CD4-positive, alpha-beta T cell (primary cell): ENCODE measurements around the gene PFN4. TPM values are rescaled to one million over a fixed set of nuclear protein-coding genes. Genes with fewer than 3 reads are reported as not detected.
A peak's percentile ranks its signal among the peaks of the same experiment; 100 is the strongest.

Source experiments
- ATAC-seq: fragments of 200-7000 bp; cut with Tn5 transposase; one replicate; pipeline ENCODE4 v1.10.0; 2022; ENCODE audit warnings: mild to moderate bottlenecking; ENCODE audit not compliant: poor library complexity
- CTCF ChIA-PET: fragments of 350-600 bp; sonication (Branson Sonifier 250); formaldehyde crosslinking; loops from one replicate; lab custom pipeline; 2021; ENCODE audit warnings: antibody characterized with exemption, inconsistent platforms; lab: Charles Lee
- POLR2A ChIA-PET: fragments of 350-600 bp; sonication (Branson Sonifier 250); formaldehyde crosslinking; loops from one replicate; lab custom pipeline; 2021; ENCODE audit warnings: antibody characterized with exemption, inconsistent platforms; lab: Charles Lee
- DNase-seq, 14 experiments: peaks; one replicate each; pipeline ENCODE4 v3.0.0-alpha.2; 2013 to 2020; ENCODE audit warnings: mixed read lengths in 2 of 14
- H3K27ac ChIP-seq, 2 donors: one replicate each; pipeline versions ENCODE4 v1.5.1 to v1.7.0; 2013; ENCODE audit warnings: low read length in 2 of 2, low read depth in 1 of 2, mild to moderate bottlenecking in 1 of 2
- H3K27me3 ChIP-seq, 2 experiments: 1 replicate in 1 of 2; 2 replicates in 1 of 2; pipeline versions ENCODE4 v1.6.1 to v1.7.0; 2013; ENCODE audit warnings: low read length in 2 of 2, control low read depth in 1 of 2, mild to moderate bottlenecking in 1 of 2, moderate library complexity in 1 of 2; ENCODE audit not compliant: insufficient read depth in 2 of 2, control insufficient read depth in 1 of 2
- H3K36me3 ChIP-seq: one replicate; pipeline ENCODE4 v1.6.1; 2013; ENCODE audit warnings: low read length, control low read depth; ENCODE audit not compliant: insufficient read depth
- H3K4me1 ChIP-seq: one replicate; pipeline ENCODE4 v1.6.1; 2013; ENCODE audit warnings: low read length, control low read depth; ENCODE audit not compliant: insufficient read depth
- H3K4me3 ChIP-seq: one replicate; pipeline ENCODE4 v1.5.1; 2013; ENCODE audit warnings: mild to moderate bottlenecking, low read length, moderate library complexity
- H3K9me3 ChIP-seq, 2 experiments: 1 replicate in 1 of 2; 2 replicates in 1 of 2; pipeline versions ENCODE4 v1.6.1 to v1.7.0; 2013; ENCODE audit warnings: low read length in 2 of 2, mild to moderate bottlenecking in 2 of 2, control low read depth in 1 of 2, moderate library complexity in 1 of 2; ENCODE audit not compliant: control insufficient read depth in 1 of 2, insufficient read depth in 1 of 2
- H3K27ac Mint-ChIP-seq: one replicate; pipeline ENCODE4 v1.8.0; 2020; ENCODE audit warnings: mixed read lengths
- H3K27me3 Mint-ChIP-seq: one replicate; pipeline ENCODE4 v1.8.0; 2021; ENCODE audit warnings: mixed read lengths
- H3K36me3 Mint-ChIP-seq: one replicate; pipeline ENCODE4 v1.8.0; 2021; ENCODE audit warnings: low read depth, mixed read lengths
- H3K4me1 Mint-ChIP-seq: one replicate; pipeline ENCODE4 v1.8.0; 2021; ENCODE audit warnings: low read depth, mixed read lengths
- H3K4me3 Mint-ChIP-seq: one replicate; pipeline ENCODE4 v1.8.0; 2020; ENCODE audit warnings: mild to moderate bottlenecking, mixed read lengths
- H3K9me3 Mint-ChIP-seq: one replicate; pipeline ENCODE4 v1.8.0; 2020; ENCODE audit warnings: mixed read lengths
- intact Hi-C, 2 experiments: fragments of 100-400 bp; cut with DNase I in 1 of 2; cut with micrococcal nuclease in 1 of 2; formaldehyde crosslinking; loops; one replicate each; pipeline versions ENCODE4 v1.15.1 to v1.9.0; 2023 to 2025; cut with DNase I, micrococcal nuclease
- total RNA-seq, 174 experiments: library from RNA in 2 of 174; stranded (reverse) in 2 of 174; gene quantifications; one replicate each; pipeline ENCODE4 v1.2.3 and lab custom pipeline; 2021 to 2026
- TF ChIP-seq, protein P1 (sequence below): fragments of 200-600 bp; IDR thresholded peaks from one replicate; pipeline ENCODE4 v1.8.0; 2022; ENCODE audit warnings: antibody characterized with exemption, mild to moderate bottlenecking

Gene PFN4
- total RNA-seq, 2 experiments from 2014 or later = not detected

- ATAC-seq (no peak), DNase-seq (no peak)
- no peak overlapping the region for H3K4me3 Mint-ChIP-seq
- no peaks in the 10 kb centered on the region for H3K4me1 Mint-ChIP-seq
- POLR2A ChIA-PET = no interaction called here
- intact Hi-C loops = no loop called here
- H3K27me3 Mint-ChIP-seq = no peaks in the 10 kb centered on the region
- H3K36me3 Mint-ChIP-seq = peaks cover 11% of the 10 kb centered on the region
- Histone ChIP-seq H3K4me1 (no peaks in the 10 kb centered on the region), H3K36me3 (no peaks in the 10 kb centered on the region), H3K27ac (no peak overlapping the region), H3K9me3 (peaks cover 0 to 8% of the 10 kb centered on the region in 2 experiments), H3K27me3 (no peaks in the 10 kb centered on the region), H3K4me3 (no peak overlapping the region)
- peaks cover 4% of the 10 kb centered on the region for H3K9me3 Mint-ChIP-seq
- TF ChIP-seq, protein P1, sequence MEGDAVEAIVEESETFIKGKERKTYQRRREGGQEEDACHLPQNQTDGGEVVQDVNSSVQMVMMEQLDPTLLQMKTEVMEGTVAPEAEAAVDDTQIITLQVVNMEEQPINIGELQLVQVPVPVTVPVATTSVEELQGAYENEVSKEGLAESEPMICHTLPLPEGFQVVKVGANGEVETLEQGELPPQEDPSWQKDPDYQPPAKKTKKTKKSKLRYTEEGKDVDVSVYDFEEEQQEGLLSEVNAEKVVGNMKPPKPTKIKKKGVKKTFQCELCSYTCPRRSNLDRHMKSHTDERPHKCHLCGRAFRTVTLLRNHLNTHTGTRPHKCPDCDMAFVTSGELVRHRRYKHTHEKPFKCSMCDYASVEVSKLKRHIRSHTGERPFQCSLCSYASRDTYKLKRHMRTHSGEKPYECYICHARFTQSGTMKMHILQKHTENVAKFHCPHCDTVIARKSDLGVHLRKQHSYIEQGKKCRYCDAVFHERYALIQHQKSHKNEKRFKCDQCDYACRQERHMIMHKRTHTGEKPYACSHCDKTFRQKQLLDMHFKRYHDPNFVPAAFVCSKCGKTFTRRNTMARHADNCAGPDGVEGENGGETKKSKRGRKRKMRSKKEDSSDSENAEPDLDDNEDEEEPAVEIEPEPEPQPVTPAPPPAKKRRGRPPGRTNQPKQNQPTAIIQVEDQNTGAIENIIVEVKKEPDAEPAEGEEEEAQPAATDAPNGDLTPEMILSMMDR = no peak
- CTCF ChIA-PET = no interaction called here
- H3K27ac Mint-ChIP-seq = no peak overlapping the region
Measured at GRCh38 chr2:24132543-24132942, 9.4 kb upstream of the PFN4 start.

GRCh38 chr2:24125956-24126355 lies 2.8 kb upstream of the PFN4 start:
- H3K4me1 ChIP-seq = peaks cover 14% of the 10 kb centered on the region
- intact Hi-C loops = no loop called here
- ATAC-seq (no peak), DNase-seq (no peak)
- Mint-ChIP-seq H3K27me3 (no peaks in the 10 kb centered on the region), H3K4me3 (peak overlapping the region; percentile 2), H3K9me3 (no peaks in the 10 kb centered on the region), H3K36me3 (no peaks in the 10 kb centered on the region), H3K27ac (no peak overlapping the region), H3K4me1 (peaks cover 15% of the 10 kb centered on the region)
- ChIA-PET POLR2A (no interaction called here), CTCF (no interaction called here)
- no peaks in the 10 kb centered on the region for H3K36me3 ChIP-seq
- H3K27me3 ChIP-seq = no peaks in the 10 kb centered on the region
- TF ChIP-seq, protein P1 = no peak
- H3K9me3 ChIP-seq = no peaks in the 10 kb centered on the region
- no peak overlapping the region for H3K4me3 ChIP-seq
- no peak overlapping the region for H3K27ac ChIP-seq

DNA sequence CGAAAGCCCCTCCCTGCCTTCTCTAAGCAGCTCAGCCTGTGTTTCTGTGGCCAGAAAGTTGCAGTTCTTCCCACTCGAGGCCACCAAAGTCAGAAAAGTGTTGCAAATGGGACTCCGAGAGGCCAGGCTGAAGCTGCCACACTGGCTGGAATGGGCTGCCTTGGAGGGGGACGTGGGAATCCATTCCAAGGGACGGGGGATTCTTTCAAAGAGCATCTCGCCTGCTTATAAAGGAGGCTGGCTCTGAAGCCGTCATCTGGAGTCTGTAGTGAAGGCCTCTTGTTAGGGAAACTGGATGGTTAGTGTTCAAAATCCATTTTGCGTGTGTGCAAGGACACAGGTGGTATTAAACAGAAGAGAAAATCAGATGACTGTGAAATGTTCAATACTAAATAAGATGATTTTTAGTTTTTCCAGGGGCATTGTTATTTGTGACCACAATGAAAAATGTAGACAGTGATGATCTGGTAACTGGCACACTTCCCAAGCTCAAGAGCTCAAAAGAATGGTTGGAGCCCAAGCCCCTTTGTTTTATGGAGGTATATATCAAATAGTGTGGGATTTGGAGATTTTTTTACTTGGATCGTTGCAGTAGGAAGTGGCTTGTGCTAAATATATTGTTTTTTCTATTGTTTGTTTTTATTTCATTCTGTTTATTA lies 917 bp upstream of the PFN4 start:
- H3K27me3 Mint-ChIP-seq = no peaks in the 10 kb centered on the region
- POLR2A ChIA-PET = interaction anchor here (1.4 kb wide), 1 partner anchor 40 kb away, joined by 4 read pairs; the partner anchor contains the start of gene TP53I3
- Histone ChIP-seq H3K27ac (no peak overlapping the region), H3K4me3 (peak overlapping the region; percentile 57), H3K27me3 (no peaks in the 10 kb centered on the region), H3K36me3 (no peaks in the 10 kb centered on the region), H3K4me1 (peaks cover 14% of the 10 kb centered on the region), H3K9me3 (no peaks in the 10 kb centered on the region)
- DNase-seq (peak in 2 of 14 experiments; percentile 4 to 37), ATAC-seq (no peak)
- peak overlapping the region; percentile 84 for H3K4me3 Mint-ChIP-seq
- H3K36me3 Mint-ChIP-seq = no peaks in the 10 kb centered on the region
- intact Hi-C loops = no loop called here
- peaks cover 15% of the 10 kb centered on the region for H3K4me1 Mint-ChIP-seq
- CTCF ChIA-PET = interaction anchor here (1.1 to 1.2 kb wide), 2 partner anchors 40 kb away, joined by 3 to 4 read pairs; partner anchors contain the start of gene TP53I3
- H3K27ac Mint-ChIP-seq = no peak overlapping the region
- no peaks in the 10 kb centered on the region for H3K9me3 Mint-ChIP-seq
- TF ChIP-seq, protein P1 = no peak
